Neural cell (in vitro differentiated cells): ENCODE data around the gene GNLY.

Experiments used
- CTCF ChIP-seq: fragments of 450-650 bp; IDR thresholded peaks from 2 replicates; pipeline ENCODE4 v1.5.1; 2014; ENCODE audit warnings: antibody characterized with exemption, mild to moderate bottlenecking, moderate library complexity; ENCODE audit not compliant: poor library complexity, severe bottlenecking
- EZH2 ChIP-seq: fragments of 200-600, 300-800 bp; shearing (Covaris generic), sonication (generic); IDR thresholded peaks from 2 replicates; pipeline ENCODE4 v1.6.1; 2014; ENCODE audit warnings: antibody characterized with exemption, low read length, borderline replicate concordance, mild to moderate bottlenecking; ENCODE audit not compliant: insufficient read depth, poor library complexity, severe bottlenecking
- POLR2AphosphoS5 ChIP-seq: IDR thresholded peaks from 2 replicates; pipeline ENCODE4 v1.6.1; 2012
- SMC3 ChIP-seq: fragments of 450-650 bp; conservative IDR thresholded peaks from 2 replicates; pipeline ENCODE4 v1.6.1; 2014; ENCODE audit warnings: antibody characterized with exemption, mild to moderate bottlenecking, moderate library complexity; ENCODE audit not compliant: poor library complexity
- TAF1 ChIP-seq: IDR thresholded peaks from 2 replicates; pipeline ENCODE4 v1.6.1; 2012; ENCODE audit warnings: low read depth

DNA sequence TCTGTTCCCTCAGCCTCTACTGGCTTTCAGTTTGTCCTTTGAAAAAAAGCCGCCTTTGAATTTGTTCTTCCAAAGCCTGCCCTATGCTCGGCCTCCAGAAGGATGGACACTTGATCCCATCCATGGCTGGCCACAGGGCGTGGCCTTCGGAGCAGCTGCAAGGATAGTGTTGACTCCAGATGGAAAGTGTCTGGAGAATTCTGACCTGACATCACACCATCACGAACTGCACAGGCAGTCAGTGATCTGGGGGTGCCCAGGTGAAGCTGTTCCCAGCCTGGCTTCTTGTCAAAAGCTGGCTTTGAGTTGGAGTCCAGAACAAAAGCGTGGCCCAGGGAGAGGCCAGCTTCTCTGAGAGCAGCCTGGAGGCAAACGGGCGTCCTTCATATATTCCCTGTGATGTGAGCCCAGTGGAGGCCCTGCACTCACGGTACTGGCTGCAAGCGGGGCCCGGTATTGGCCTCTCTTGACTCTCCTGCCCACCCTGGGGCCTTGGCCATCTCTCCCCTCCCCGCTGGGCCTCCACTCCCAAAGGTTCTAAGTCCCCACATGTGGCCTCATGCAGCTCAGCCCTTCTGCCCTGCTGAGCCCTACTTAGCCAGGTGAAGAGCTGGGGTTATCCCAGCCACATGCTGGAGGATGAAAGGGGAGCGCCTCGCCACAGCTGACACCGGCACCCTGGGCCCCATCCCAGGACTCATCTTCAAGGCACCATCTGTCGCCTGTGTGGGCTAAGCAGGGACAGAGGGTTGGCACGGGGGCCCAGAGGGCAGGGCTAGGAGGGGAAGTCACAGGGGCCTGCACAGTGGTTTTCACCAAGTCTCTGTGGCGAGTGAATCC lies 39.2 kb downstream of the GNLY start:
- TF ChIP-seq CTCF (no peak), TAF1 (no peak), EZH2 (no peak), POLR2AphosphoS5 (no peak), SMC3 (no peak)
